ENCODE measurements around the gene ZC3H12D.

ZC3H12D gene

DNA sequence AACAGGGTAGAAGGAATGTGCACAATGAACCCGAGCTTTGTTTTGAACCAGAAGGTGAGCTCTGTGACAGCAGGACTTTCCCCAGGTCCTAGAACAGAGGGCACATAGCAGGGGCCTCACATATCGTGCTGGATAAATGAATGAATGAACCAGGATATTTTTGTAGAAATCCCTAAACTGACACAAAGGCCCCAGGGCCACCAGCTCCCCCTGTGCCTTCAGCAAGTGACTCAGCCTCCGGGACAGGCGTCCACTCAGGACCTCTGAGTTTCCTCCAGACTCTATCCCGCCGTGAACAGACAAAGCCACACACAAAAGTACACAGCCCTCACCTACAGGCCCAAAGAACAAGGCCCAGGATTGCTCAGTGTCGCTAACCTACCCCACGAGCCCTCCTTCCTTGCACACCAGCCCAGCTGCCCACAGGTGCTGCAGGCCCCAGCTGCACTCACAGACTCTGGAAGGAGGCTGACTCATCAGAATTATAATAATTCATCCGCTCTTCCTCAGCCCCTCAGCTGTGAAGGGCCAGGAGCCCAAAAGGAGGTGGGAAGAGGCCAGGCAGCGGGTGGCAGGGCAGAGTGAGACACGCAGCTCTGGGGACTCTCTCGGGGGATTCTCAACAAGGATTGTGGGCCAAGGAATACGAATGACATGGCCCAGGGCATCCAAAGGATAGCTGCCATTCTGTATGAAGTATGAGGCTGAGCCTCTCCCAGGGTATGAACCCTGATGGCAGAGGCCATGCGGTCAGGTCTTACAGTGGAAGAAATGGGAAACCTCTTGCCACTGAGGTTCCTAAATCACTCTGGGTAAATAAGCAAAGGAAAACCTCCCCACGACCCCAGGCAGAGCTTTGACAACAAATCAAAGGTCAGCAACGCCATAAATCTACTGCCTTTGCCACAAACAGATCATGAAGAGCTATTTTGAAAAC lies 43.8 kb downstream of the ZC3H12D start:
- TF ChIP-seq, protein P1, sequence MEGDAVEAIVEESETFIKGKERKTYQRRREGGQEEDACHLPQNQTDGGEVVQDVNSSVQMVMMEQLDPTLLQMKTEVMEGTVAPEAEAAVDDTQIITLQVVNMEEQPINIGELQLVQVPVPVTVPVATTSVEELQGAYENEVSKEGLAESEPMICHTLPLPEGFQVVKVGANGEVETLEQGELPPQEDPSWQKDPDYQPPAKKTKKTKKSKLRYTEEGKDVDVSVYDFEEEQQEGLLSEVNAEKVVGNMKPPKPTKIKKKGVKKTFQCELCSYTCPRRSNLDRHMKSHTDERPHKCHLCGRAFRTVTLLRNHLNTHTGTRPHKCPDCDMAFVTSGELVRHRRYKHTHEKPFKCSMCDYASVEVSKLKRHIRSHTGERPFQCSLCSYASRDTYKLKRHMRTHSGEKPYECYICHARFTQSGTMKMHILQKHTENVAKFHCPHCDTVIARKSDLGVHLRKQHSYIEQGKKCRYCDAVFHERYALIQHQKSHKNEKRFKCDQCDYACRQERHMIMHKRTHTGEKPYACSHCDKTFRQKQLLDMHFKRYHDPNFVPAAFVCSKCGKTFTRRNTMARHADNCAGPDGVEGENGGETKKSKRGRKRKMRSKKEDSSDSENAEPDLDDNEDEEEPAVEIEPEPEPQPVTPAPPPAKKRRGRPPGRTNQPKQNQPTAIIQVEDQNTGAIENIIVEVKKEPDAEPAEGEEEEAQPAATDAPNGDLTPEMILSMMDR (IDR thresholded peaks at IDR 0.05; ENCODE audit: low read depth, low read length, missing control alignments): no peak
- DNase-seq (ENCODE audit: extremely low read depth, low read depth): no peak
- H3K4me3 ChIP-seq (replicated peaks; ENCODE audit: low read depth, low read length): no peak overlapping the region

DNA sequence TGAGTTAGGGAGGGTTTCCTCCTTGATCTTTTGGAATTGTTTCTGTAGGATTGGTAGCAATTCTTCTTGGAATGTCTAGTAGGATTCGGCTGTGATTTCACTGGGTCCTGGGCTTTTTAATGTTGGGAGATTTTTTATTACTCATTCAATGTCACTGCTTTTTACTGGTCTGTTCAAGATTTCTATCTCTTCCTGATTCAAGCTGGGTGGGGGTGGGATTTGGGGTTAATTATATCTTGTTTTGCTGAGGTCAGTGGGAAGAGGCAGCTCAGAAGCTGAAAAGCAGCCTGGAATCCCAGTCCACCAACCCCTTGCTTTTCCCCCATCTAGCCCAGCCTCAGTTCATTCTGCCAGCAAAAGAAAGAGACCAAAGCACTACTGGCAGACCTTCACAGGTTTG lies 45.2 kb downstream of the ZC3H12D start:
- no peak overlapping the region for H3K4me3 ChIP-seq (replicated peaks; ENCODE audit: low read depth, low read length)
- TF ChIP-seq, protein P1 (IDR thresholded peaks at IDR 0.05; ENCODE audit: low read depth, low read length, missing control alignments): no peak
- DNase-seq (ENCODE audit: extremely low read depth, low read depth): no peak

DNA sequence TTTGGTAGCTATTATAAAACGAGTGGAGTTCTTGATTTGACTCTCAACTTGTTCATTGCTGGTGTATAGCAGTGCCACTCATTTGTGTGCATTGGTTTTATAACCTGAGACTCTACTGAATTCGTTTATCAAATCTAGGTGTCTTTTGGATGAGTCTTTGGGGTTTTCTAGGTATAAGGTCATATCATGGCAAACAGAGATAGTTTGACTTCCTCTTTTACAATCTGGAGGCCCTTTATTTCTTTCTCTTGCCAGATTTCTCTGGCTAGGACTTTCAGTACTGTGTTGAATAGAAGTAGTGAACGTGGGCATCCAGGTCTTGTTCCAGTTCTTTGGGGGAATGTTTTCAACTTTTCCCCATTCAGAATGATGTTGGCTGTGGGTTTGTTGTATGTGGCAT lies 46.0 kb downstream of the ZC3H12D start:
- H3K4me3 ChIP-seq (replicated peaks; ENCODE audit: low read depth, low read length): no peak overlapping the region
- no peak for DNase-seq (ENCODE audit: extremely low read depth, low read depth)
- TF ChIP-seq, protein P1 (IDR thresholded peaks at IDR 0.05; ENCODE audit: low read depth, low read length, missing control alignments): no peak

DNA sequence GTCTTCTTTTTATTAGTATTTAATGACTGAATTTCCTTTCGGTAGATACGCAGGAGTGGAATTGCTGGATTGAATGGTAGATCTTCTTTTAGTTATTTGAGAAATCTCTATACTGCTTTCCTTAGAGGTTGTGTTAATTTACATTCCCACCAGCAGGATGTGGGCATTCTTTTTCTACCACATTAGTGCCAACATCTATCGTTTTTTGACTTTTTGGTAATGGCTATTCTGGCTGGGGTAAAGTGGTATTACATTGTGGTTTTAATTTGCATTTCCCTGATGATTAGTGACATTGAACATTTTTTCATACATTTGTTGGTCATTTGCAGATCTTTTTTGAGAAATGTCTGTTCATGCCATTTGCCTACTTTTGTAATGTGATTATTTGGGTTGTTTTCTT lies 47.6 kb downstream of the ZC3H12D start:
- TF ChIP-seq, protein P1 (IDR thresholded peaks at IDR 0.05; ENCODE audit: low read depth, low read length, missing control alignments): no peak
- no peak for DNase-seq (ENCODE audit: extremely low read depth, low read depth)
- H3K4me3 ChIP-seq (replicated peaks; ENCODE audit: low read depth, low read length): no peak overlapping the region

DNA sequence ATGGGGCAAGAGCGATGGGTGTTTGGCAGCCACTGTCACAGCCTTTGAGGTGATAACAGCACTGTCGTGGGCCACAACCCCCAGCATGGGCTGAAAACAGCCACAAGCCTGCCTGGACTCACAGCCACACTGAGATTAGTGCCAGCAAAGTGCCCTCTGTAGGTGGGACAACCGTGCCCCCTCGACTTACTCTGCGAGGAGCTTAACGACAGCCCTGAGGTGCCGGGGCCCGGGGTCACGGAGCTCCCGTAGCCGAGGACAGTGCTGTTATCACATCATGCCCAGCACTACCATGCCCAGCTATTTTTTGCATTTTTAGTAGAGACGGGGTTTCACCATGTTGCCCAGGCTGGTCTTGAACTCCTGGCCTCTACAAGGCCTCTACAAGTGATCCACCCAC lies 48.2 kb downstream of the ZC3H12D start:
- TF ChIP-seq, protein P1 (IDR thresholded peaks at IDR 0.05; ENCODE audit: low read depth, low read length, missing control alignments): no peak
- no peak for DNase-seq (ENCODE audit: extremely low read depth, low read depth)
- no peak overlapping the region for H3K4me3 ChIP-seq (replicated peaks; ENCODE audit: low read depth, low read length)

DNA sequence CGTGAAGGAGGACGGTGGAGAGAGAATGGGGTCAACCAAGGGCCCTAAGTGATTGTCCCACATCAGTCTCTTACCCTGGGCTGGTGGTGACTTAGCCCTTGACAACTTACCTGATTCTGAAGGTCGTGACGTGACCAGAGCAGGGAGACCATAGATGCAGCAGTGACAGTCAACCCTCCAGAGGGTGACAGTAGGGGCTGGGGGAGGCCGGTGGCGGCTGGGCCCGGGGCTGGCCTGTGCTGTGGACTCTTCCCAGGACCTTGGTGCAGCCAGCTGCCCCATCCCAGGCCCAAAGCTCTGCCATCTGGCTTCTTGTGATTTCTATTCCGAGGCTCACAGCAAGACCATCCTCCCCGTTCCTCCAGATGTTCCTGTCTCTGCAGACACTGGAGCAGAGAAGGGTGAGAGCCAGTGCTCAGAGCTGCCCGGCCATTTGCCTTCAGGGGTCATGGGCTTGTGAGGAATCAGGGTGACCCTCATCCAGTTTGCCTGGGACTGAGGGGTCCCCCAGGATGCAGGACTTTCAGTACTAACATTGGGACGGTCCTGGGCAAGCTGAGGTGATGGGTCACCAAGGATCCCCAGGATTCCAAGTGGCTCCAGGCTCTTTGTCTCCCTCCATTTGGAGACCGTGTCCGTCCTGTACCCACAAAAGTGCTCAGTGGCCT lies 48.8 kb downstream of the ZC3H12D start:
- TF ChIP-seq, protein P1 (IDR thresholded peaks at IDR 0.05; ENCODE audit: low read depth, low read length, missing control alignments): no peak
- no peak for DNase-seq (ENCODE audit: extremely low read depth, low read depth)
- no peak overlapping the region for H3K4me3 ChIP-seq (replicated peaks; ENCODE audit: low read depth, low read length)
